Cardiac muscle cell (in vitro differentiated cells and primary cell): ENCODE measurements around the gene NEURL1B. TPM values are rescaled to one million over a fixed set of nuclear protein-coding genes. Genes with fewer than 3 reads are reported as not detected.
A peak's percentile ranks its signal among the peaks of the same experiment; 100 is the strongest.

Source experiments
- DNase-seq, 2 donors: peaks; one replicate each; pipeline versions ENCODE4 v3.0.0 to v3.0.0-alpha.2; 2010 to 2017; ENCODE audit warnings: low read depth in 1 of 2, low spot score in 1 of 2
- H3K27ac ChIP-seq: fragments of 200-600 bp; sonication (generic); 2 replicates; pipeline ENCODE4 v1.5.1; 2016
- H3K27me3 ChIP-seq: fragments of 200-600 bp; sonication (generic); 2 replicates; pipeline ENCODE4 v1.6.0; 2016; ENCODE audit warnings: control low read depth
- H3K36me3 ChIP-seq: fragments of 200-600 bp; sonication (generic); 2 replicates; pipeline ENCODE4 v1.5.1; 2016; ENCODE audit warnings: control low read depth
- H3K4me1 ChIP-seq: fragments of 200-600 bp; sonication (generic); 2 replicates; pipeline ENCODE4 v1.8.1; 2017; ENCODE audit warnings: low read depth, mild to moderate bottlenecking, mixed run types
- H3K4me3 ChIP-seq: fragments of 200-600 bp; sonication (generic); 2 replicates; pipeline ENCODE4 v1.5.1; 2016; ENCODE audit warnings: mild to moderate bottlenecking
- H3K9me3 ChIP-seq: fragments of 200-600 bp; sonication (generic); 2 replicates; pipeline ENCODE4 v1.5.1; 2017; ENCODE audit warnings: low read depth, mild to moderate bottlenecking, control low read depth
- polyA plus RNA-seq: library from polyadenylated mRNA; unstranded; fragments of >200 nt; fragmentation: Nextera tagmentation; extraction: Ambion mirVana; gene quantifications from 2 replicates; pipeline ENCODE4 v1.2.1, GENCODE V29; 2016
- total RNA-seq: library from RNA; depleted of rRNA; stranded (reverse); fragments of >200 nt; gene quantifications from 2 replicates; pipeline ENCODE4 v1.2.3, GENCODE V29; 2016
- TF ChIP-seq, protein P1 (sequence below): IDR thresholded peaks from 2 replicates; pipeline ENCODE4 v1.5.1; 2012; ENCODE audit warnings: low read depth, mild to moderate bottlenecking, low read length

Gene NEURL1B
- total and polyA plus RNA-seq, 2 experiments from 2014 or later, result 4.6 to 55.8 TPM

DNA sequence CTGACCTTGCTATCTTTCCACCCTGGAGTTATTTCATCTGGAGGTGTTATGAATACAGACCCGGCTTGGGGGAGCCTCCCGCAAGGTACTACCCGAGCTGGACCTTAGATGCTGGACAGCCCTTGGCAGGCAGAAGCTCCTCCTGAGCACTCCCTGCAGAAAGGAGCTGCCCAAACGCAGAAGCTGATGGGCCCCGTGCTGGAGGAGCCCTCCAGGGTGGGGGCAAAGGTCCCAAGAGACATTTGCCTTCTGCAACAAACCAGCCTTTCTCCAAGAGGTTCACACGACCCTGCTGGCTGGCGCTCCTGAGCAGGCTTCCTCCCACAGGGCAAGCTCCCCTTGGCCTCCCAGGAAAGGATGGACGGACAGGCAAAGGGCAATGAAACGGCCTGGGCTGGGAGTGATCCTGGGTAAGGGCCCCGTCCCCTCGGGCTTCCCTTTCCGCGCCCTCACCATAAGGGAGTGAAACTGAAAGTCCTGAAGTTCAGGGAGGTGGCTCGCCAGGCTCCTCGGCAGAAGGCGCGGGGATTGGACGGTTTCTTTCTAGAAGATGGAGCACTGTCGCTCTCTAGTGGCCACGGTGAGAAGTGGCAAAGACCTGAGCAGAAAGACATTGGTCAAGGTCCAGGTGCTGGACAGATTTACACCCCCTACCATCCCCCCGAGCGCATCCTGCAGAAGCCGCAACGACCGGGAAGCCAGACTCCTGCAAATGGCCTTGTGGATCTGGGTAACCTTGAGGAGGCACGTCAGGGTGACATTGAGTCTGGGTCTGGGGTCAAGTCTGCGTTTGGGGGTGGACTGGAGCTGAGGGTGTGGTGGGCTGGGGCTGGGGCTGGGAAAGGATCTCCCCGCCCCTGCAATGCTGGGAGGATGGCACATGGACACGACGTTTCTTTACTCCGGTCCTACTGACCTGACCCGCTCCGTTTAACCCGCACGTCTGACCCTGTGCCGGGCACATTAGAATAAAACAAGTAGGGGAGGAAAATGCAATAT is 56.4 kb downstream of the NEURL1B start:
- Histone ChIP-seq H3K36me3 (no peaks in the 10 kb centered on the region), H3K27ac (no peak overlapping the region), H3K27me3 (no peaks in the 10 kb centered on the region), H3K4me3 (no peak overlapping the region), H3K4me1 (peaks cover 34% of the 10 kb centered on the region), H3K9me3 (no peaks in the 10 kb centered on the region)
- TF ChIP-seq, protein P1, sequence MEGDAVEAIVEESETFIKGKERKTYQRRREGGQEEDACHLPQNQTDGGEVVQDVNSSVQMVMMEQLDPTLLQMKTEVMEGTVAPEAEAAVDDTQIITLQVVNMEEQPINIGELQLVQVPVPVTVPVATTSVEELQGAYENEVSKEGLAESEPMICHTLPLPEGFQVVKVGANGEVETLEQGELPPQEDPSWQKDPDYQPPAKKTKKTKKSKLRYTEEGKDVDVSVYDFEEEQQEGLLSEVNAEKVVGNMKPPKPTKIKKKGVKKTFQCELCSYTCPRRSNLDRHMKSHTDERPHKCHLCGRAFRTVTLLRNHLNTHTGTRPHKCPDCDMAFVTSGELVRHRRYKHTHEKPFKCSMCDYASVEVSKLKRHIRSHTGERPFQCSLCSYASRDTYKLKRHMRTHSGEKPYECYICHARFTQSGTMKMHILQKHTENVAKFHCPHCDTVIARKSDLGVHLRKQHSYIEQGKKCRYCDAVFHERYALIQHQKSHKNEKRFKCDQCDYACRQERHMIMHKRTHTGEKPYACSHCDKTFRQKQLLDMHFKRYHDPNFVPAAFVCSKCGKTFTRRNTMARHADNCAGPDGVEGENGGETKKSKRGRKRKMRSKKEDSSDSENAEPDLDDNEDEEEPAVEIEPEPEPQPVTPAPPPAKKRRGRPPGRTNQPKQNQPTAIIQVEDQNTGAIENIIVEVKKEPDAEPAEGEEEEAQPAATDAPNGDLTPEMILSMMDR, result peak; percentile 86
- DNase-seq, result peak; percentile 91

DNA sequence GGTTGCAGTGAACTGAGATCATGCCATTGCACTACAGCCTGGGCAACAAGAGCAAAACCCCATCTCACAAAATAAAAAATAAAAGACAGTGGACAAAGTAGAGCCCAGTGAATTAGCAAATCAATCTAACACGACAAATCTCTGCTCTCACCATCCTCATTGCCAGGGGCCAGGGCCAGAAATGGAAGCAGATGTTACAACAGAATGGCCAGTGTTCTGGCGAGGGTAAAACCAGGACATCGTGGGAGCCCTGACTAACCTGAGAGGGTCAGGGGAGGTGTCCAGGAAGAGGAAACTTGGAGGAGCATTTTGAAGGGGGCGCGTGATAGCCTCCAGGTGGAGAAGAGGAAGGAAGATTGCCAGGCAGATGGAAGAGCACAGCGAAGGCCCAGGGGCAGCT is 58.4 kb downstream of the NEURL1B start:
- peaks cover 19% of the 10 kb centered on the region for H3K4me1 ChIP-seq

DNA sequence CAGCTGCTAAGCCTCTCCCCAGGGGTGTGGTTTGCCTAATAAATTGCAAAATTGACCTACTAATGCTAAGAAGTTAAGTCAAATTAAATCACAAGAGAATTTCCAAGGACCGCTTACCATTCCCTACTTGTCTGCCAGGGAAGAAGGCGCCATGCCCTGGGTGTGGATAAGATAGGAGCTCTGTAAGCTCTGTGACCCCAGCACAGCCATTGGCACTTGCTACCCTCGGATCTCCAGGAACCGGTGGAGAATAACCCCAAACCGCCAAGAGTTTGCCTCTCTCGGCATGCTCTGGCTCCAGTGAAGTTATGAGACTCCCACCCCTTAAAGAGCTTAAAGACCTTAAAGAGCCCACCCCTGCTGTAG is 58.9 kb downstream of the NEURL1B start:
- Histone ChIP-seq H3K4me3 (no peak overlapping the region), H3K27ac (no peak overlapping the region), H3K4me1 (peaks cover 19% of the 10 kb centered on the region), H3K27me3 (no peaks in the 10 kb centered on the region), H3K36me3 (no peaks in the 10 kb centered on the region), H3K9me3 (no peaks in the 10 kb centered on the region)
- TF ChIP-seq, protein P1, result no peak
- no peak for DNase-seq

More for the DNA sequence above, 58.4 kb downstream of the NEURL1B start:
- Histone ChIP-seq H3K27ac (no peak overlapping the region), H3K9me3 (no peaks in the 10 kb centered on the region), H3K36me3 (no peaks in the 10 kb centered on the region), H3K4me3 (no peak overlapping the region), H3K27me3 (no peaks in the 10 kb centered on the region)
- TF ChIP-seq, protein P1, result no peak
- DNase-seq, result no peak

DNA sequence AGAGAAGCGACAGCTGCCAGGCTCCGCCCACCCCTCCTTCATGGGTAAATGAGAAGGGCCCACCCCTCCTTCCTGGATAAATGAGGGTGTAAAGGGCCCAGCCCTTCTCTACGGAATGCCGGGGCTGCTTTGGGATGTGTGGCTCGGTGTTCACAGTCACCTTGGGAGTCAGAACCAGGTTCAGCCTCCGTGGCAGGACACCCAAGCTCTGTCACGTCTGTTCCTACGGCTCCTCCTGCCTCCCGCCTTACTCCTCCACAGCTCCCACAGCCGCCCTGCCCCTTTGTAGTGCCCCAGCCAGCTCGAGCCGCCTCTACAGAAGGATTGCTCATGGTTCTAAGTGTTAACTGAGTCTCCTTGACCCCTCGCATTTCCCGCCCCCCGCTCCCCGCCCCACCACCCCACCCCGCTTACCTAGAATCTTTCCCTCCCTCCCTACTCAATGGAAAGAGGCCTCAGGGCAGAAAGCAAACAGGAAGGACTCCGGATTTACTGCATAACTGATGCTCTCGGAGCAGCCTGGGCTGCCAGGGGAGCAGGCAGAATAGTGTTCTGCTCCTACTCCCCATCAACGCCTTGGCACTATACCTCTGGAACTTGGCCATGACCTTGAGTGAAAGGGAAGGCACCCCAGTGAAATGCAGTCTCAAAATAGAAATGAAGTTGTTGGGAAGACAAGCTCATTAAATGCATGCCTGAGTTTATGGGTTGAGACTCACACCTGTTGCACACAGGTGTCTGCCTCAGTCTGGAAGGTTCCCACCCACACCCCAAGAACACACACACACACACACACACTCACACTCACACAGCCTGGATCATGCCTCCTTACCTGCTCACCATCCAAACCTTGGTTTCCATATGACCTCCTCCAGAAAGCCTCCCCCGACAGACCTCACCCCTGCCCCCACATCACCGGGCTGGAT is 59.6 kb downstream of the NEURL1B start:
- Histone ChIP-seq H3K9me3 (no peaks in the 10 kb centered on the region), H3K36me3 (no peaks in the 10 kb centered on the region), H3K4me1 (peaks cover 19% of the 10 kb centered on the region), H3K27ac (no peak overlapping the region), H3K27me3 (no peaks in the 10 kb centered on the region), H3K4me3 (no peak overlapping the region)
- TF ChIP-seq, protein P1, result no peak
- peak in 1 of 2 donors; percentile 55 for DNase-seq

DNA sequence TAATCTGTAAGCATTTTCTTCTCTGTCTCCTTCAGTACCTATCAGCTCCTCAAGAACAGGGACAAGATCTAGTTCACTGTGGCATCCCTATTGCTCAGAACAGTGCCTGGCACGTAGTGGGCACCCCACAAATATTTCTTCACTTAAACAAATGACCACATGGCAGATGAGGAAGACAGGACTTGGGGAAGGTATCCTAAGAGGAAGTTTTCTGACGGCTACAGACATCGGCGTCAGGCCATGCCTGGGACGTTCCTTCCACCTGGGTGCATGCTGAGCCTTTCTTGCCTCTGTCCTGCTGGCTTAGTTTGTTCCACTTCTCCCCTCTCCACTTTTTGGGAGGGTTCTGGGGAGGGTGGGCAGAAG is 60.2 kb downstream of the NEURL1B start:
- Histone ChIP-seq H3K27me3 (no peaks in the 10 kb centered on the region), H3K27ac (no peak overlapping the region), H3K4me1 (peaks cover 19% of the 10 kb centered on the region), H3K36me3 (no peaks in the 10 kb centered on the region), H3K9me3 (no peaks in the 10 kb centered on the region), H3K4me3 (no peak overlapping the region)
- TF ChIP-seq, protein P1, result no peak
- DNase-seq, result no peak
